Measurements from ENCODE around the gene MTFP1. TPM values are rescaled to one million over a fixed set of nuclear protein-coding genes. Genes with fewer than 3 reads are reported as not detected.

Gene MTFP1
- total RNA-seq, 2 experiments from 2014 or later, result 37.2 to 38.0 TPM

DNA sequence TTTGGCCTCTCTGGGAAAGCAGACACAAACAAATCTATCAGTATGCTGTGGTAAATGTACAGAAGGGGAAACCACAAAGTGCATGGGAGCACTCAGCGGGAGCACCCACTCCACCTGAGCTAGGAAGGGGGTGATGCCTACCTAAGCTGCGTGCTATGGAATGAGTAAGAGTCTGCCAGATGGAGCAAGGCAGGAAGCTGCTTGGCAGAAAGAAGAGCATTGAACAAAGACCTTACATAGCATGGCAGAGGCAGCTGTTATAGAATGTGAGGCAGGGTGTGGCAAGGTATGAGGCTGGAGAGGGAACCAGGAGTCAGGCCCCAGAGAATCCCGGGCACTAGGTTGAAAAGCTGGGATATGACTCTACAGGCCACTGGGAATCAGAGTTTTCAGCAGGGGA, 13.8 kb upstream of the MTFP1 start:
- ATAC-seq (ENCODE audit: poor library complexity), result peak; percentile 22
- Mint-ChIP-seq H3K27me3 (no peaks in the 10 kb centered on the region), H3K4me3 (no peak overlapping the region), H3K4me1 (ENCODE audit: low read depth) (peaks cover 56% of the 10 kb centered on the region), H3K36me3 (ENCODE audit: low read depth) (peaks cover 86% of the 10 kb centered on the region), H3K9me3 (no peaks in the 10 kb centered on the region), H3K27ac (peak overlapping the region; percentile 81)
- DNase-seq, result no peak
- H3K4me3 ChIP-seq (ENCODE audit: low read length), result no peak overlapping the region
- H3K27ac ChIP-seq (ENCODE audit: low read depth in 1 of 2, low read length in 2 of 2), result no peak overlapping the region
- H3K27me3 ChIP-seq (ENCODE audit: control insufficient read depth in 1 of 2, insufficient read depth in 2 of 2, low read length in 2 of 2), result no peaks in the 10 kb centered on the region
- H3K4me1 ChIP-seq (ENCODE audit: insufficient read depth, low read length), result peaks cover 21% of the 10 kb centered on the region
- peaks cover 36% of the 10 kb centered on the region for H3K36me3 ChIP-seq (ENCODE audit: insufficient read depth, low read length)
- POLR2A ChIA-PET, result interaction anchor here (5.0 to 5.9 kb wide), 2 partner anchors 12 to 14 kb away, joined by 31 to 104 read pairs; partner anchors contain the start of genes MTFP1 and SEC14L2
- intact Hi-C loops (cut with DNase I, micrococcal nuclease), result no loop called here
- TF ChIP-seq, protein P1, sequence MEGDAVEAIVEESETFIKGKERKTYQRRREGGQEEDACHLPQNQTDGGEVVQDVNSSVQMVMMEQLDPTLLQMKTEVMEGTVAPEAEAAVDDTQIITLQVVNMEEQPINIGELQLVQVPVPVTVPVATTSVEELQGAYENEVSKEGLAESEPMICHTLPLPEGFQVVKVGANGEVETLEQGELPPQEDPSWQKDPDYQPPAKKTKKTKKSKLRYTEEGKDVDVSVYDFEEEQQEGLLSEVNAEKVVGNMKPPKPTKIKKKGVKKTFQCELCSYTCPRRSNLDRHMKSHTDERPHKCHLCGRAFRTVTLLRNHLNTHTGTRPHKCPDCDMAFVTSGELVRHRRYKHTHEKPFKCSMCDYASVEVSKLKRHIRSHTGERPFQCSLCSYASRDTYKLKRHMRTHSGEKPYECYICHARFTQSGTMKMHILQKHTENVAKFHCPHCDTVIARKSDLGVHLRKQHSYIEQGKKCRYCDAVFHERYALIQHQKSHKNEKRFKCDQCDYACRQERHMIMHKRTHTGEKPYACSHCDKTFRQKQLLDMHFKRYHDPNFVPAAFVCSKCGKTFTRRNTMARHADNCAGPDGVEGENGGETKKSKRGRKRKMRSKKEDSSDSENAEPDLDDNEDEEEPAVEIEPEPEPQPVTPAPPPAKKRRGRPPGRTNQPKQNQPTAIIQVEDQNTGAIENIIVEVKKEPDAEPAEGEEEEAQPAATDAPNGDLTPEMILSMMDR (IDR thresholded peaks at IDR 0.05), result no peak
- H3K9me3 ChIP-seq (ENCODE audit: control insufficient read depth in 1 of 2, insufficient read depth in 1 of 2, low read length in 2 of 2), result no peaks in the 10 kb centered on the region
- CTCF ChIA-PET, result interaction anchor here (1.3 to 2.0 kb wide), 3 partner anchors 13 to 124 kb away, joined by 3 to 6 read pairs (median 3); partner anchors contain the start of gene RNF215

- ATAC-seq (ENCODE audit: poor library complexity), result no peak
- Histone ChIP-seq H3K36me3 (ENCODE audit: insufficient read depth, low read length) (peaks cover 42% of the 10 kb centered on the region), H3K27me3 (ENCODE audit: control insufficient read depth in 1 of 2, insufficient read depth in 2 of 2, low read length in 2 of 2) (no peaks in the 10 kb centered on the region), H3K27ac (ENCODE audit: low read depth in 1 of 2, low read length in 2 of 2) (no peak overlapping the region), H3K4me1 (ENCODE audit: insufficient read depth, low read length) (peaks cover 21% of the 10 kb centered on the region), H3K9me3 (ENCODE audit: control insufficient read depth in 1 of 2, insufficient read depth in 1 of 2, low read length in 2 of 2) (no peaks in the 10 kb centered on the region), H3K4me3 (ENCODE audit: low read length) (no peak overlapping the region)
- TF ChIP-seq, protein P1 (IDR thresholded peaks at IDR 0.05), result no peak
- Mint-ChIP-seq H3K9me3 (no peaks in the 10 kb centered on the region), H3K27me3 (no peaks in the 10 kb centered on the region), H3K4me3 (peak overlapping the region; percentile 49), H3K4me1 (ENCODE audit: low read depth) (peaks cover 59% of the 10 kb centered on the region), H3K27ac (peak overlapping the region; percentile 81), H3K36me3 (ENCODE audit: low read depth) (peaks cover 91% of the 10 kb centered on the region)
- POLR2A ChIA-PET, result interaction anchor here (1.2 to 5.9 kb wide), 4 partner anchors 11 to 21 kb away, joined by 3 to 104 read pairs (median 22); partner anchors contain the start of genes MTFP1 and SEC14L2
- intact Hi-C loops (cut with DNase I, micrococcal nuclease), result no loop called here
- no peak for DNase-seq
- CTCF ChIA-PET, result interaction anchor here (1.2 to 2.0 kb wide), 3 partner anchors 11 to 125 kb away, joined by 3 to 6 read pairs (median 5); no protein-coding TSS in a partner anchor
Measured at GRCh38 chr22:30413001-30413400, 12.6 kb upstream of the MTFP1 start.

DNA sequence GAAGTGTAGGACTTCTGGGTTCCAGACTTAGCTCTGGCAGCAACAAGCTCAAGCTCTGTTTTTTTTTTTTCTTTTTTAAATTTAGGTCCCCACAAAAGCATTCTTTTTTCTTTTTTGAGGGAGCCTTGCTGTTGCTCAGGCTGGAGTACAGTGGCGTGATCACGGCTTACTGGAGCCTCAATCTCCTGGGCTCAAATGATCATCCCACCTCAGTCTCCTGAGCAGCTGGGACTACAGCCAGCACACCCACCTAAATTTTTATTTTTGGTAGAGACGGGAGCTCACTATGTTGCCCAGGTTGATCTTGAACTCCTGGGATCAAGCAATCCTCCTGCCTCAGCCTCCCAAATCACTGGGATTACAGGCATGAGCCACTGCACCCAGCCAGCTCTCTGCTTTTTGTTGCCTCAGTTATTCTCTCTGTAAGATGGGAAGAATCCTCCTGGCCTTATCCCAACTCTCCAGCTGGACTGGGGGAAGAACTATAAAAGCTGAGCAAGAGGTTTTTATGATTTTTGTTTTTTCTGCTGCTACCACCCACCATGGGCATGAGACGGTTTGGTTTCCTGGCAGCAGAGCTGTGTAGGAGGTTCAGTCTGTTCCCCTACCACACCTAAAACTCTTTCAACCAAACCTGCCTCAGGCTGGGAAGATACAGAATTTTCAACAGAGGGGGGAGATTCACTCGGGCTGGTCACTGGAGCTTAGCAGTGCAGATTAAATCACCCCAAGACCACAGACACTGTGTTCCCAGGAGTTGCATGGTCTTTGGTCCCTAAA, 11.6 kb upstream of the MTFP1 start:
- Mint-ChIP-seq H3K4me1 (ENCODE audit: low read depth) (peaks cover 59% of the 10 kb centered on the region), H3K4me3 (peak overlapping the region; percentile 13), H3K36me3 (ENCODE audit: low read depth) (peaks cover 90% of the 10 kb centered on the region), H3K27me3 (no peaks in the 10 kb centered on the region), H3K9me3 (no peaks in the 10 kb centered on the region), H3K27ac (peak overlapping the region; percentile 81)
- H3K36me3 ChIP-seq (ENCODE audit: insufficient read depth, low read length), result peaks cover 41% of the 10 kb centered on the region
- no peaks in the 10 kb centered on the region for H3K27me3 ChIP-seq (ENCODE audit: control insufficient read depth in 1 of 2, insufficient read depth in 2 of 2, low read length in 2 of 2)
- H3K4me3 ChIP-seq (ENCODE audit: low read length), result no peak overlapping the region
- H3K27ac ChIP-seq (ENCODE audit: low read depth in 1 of 2, low read length in 2 of 2), result peak overlapping the region in 1 of 2 donors; percentile 43
- DNase-seq (peak in 1 of 14 experiments; percentile 17), ATAC-seq (ENCODE audit: poor library complexity) (peak; percentile 76)
- ChIA-PET CTCF (interaction anchor here (1.0 to 1.2 kb wide), 3 partner anchors 11 to 23 kb away, joined by 3 to 5 read pairs (median 3); partner anchors contain the start of gene MTFP1), POLR2A (interaction anchor here (1.0 to 5.9 kb wide), 9 partner anchors 10 to 810 kb away, joined by 3 to 104 read pairs (median 3); partner anchors contain the start of genes CCDC157, MTFP1, SEC14L2 and SF3A1)
- H3K4me1 ChIP-seq (ENCODE audit: insufficient read depth, low read length), result peaks cover 21% of the 10 kb centered on the region
- TF ChIP-seq, protein P1 (IDR thresholded peaks at IDR 0.05), result no peak
- intact Hi-C loops (cut with DNase I, micrococcal nuclease), result no loop called here
- no peaks in the 10 kb centered on the region for H3K9me3 ChIP-seq (ENCODE audit: control insufficient read depth in 1 of 2, insufficient read depth in 1 of 2, low read length in 2 of 2)

All from CD4-positive, alpha-beta T cell (primary cell).